Measurements from ENCODE around the gene EEPD1.

Gene EEPD1

GRCh38 chr7:36157527-36158320 lies 4.7 kb downstream of the EEPD1 start:
- DNase-seq (ENCODE audit: low spot score) = no peak

GRCh38 chr7:36158321-36158605 lies 5.2 kb downstream of the EEPD1 start:
- DNase-seq (ENCODE audit: low spot score) = no peak

GRCh38 chr7:36159618-36160017 lies 6.6 kb downstream of the EEPD1 start:
- no peak for DNase-seq (ENCODE audit: low spot score)

- no peak for DNase-seq (ENCODE audit: low spot score)
Observed at GRCh38 chr7:36160313-36160712, 7.3 kb downstream of the EEPD1 start.

GRCh38 chr7:36161996-36162395 lies 8.9 kb downstream of the EEPD1 start:
- DNase-seq (ENCODE audit: low spot score) = no peak

- no peak for DNase-seq (ENCODE audit: low spot score)
Observed at GRCh38 chr7:36165059-36165458, 12.0 kb downstream of the EEPD1 start.

- no peak for DNase-seq (ENCODE audit: low spot score)
Observed at GRCh38 chr7:36165802-36166201, 12.7 kb downstream of the EEPD1 start.

GRCh38 chr7:36167403-36168050 lies 14.5 kb downstream of the EEPD1 start:
- DNase-seq (ENCODE audit: low spot score) = no peak

- DNase-seq (ENCODE audit: low spot score) = no peak
Observed at GRCh38 chr7:36171503-36171902, 18.4 kb downstream of the EEPD1 start.

GRCh38 chr7:36175886-36176285 lies 22.8 kb downstream of the EEPD1 start:
- DNase-seq (ENCODE audit: low spot score) = no peak

- DNase-seq (ENCODE audit: low spot score) = no peak
Observed at GRCh38 chr7:36176697-36177096, 23.6 kb downstream of the EEPD1 start.

GRCh38 chr7:36180121-36180520 lies 27.1 kb downstream of the EEPD1 start:
- DNase-seq (ENCODE audit: low spot score) = no peak

GRCh38 chr7:36181668-36182067 lies 28.6 kb downstream of the EEPD1 start:
- DNase-seq (ENCODE audit: low spot score) = no peak

GRCh38 chr7:36182854-36183604 lies 30.0 kb downstream of the EEPD1 start:
- no peak for DNase-seq (ENCODE audit: low spot score)

GRCh38 chr7:36185092-36185491 lies 32.0 kb downstream of the EEPD1 start:
- no peak for DNase-seq (ENCODE audit: low spot score)

- no peak for DNase-seq (ENCODE audit: low spot score)
Observed at GRCh38 chr7:36185756-36186155, 32.7 kb downstream of the EEPD1 start.

- DNase-seq (ENCODE audit: low spot score) = no peak
Observed at GRCh38 chr7:36186359-36187121, 33.5 kb downstream of the EEPD1 start.

GRCh38 chr7:36188266-36188665 lies 35.2 kb downstream of the EEPD1 start:
- no peak for DNase-seq (ENCODE audit: low spot score)

- DNase-seq (ENCODE audit: low spot score) = no peak
Observed at GRCh38 chr7:36188906-36189305, 35.9 kb downstream of the EEPD1 start.

GRCh38 chr7:36190447-36191291 lies 37.6 kb downstream of the EEPD1 start:
- no peak for DNase-seq (ENCODE audit: low spot score)

- no peak for DNase-seq (ENCODE audit: low spot score)
Observed at GRCh38 chr7:36191292-36191920, 38.4 kb downstream of the EEPD1 start.

Measured in hematopoietic multipotent progenitor cell treated with erythropoietin and hydrocortisone succinate and interleukin-3 and kit ligand, for 17 days (in vitro differentiated cells).